ENCODE data around the gene ZNF320. TPM values are rescaled to one million over a fixed set of nuclear protein-coding genes. Genes with fewer than 3 reads are reported as not detected.

Gene ZNF320
- total and polyA plus RNA-seq, 9 of the 15 experiments (the other 6 are each of a cell fraction or from before 2014, with no cell fraction given) = 5.4 to 25.6 (median 11.7) TPM

- TF ChIP-seq ZFX (CRISPR knock-in tag; IDR thresholded peaks at IDR 0.05) = peak; percentile 65
- peak; percentile 71 for TF ChIP-seq ZNF239 (CRISPR knock-in tag; IDR thresholded peaks at IDR 0.05)
- no peak; the same call in 1 of the 2 replicates for TF ChIP-seq SMARCA5 (IDR thresholded peaks at IDR 0.05)
- peak; percentile 81 for TF ChIP-seq MTA1 (IDR thresholded peaks at IDR 0.05; ENCODE audit: borderline replicate concordance)
- TF ChIP-seq ZBTB33 (CRISPR knock-in tag; IDR thresholded peaks at IDR 0.05) = no peak
- no peak for TF ChIP-seq RBM14 (IDR thresholded peaks at IDR 0.05; ENCODE audit: borderline replicate concordance, insufficient read depth, low read depth, low read length)
- peak; percentile 60; the same call in 1 of the 2 replicates for TF ChIP-seq HSF4 (CRISPR knock-in tag; IDR thresholded peaks at IDR 0.05; ENCODE audit: borderline replicate concordance)
- TF ChIP-seq NR1H2 (CRISPR knock-in tag; IDR thresholded peaks at IDR 0.05) = 0 out of 2 replicates have a peak, but pooled peaks have one; percentile 24
- TF ChIP-seq SAP30 (IDR thresholded peaks at IDR 0.05; ENCODE audit: borderline replicate concordance, insufficient read depth, low read depth, low read length, poor library complexity, severe bottlenecking) = no peak
- no peak for TF ChIP-seq XRCC5 (IDR thresholded peaks at IDR 0.05; ENCODE audit: low read depth, low read length)
- TF ChIP-seq IRF1 (CRISPR knock-in tag; IDR thresholded peaks at IDR 0.05; ENCODE audit: borderline replicate concordance) = no peak
- TF ChIP-seq, protein P1, sequence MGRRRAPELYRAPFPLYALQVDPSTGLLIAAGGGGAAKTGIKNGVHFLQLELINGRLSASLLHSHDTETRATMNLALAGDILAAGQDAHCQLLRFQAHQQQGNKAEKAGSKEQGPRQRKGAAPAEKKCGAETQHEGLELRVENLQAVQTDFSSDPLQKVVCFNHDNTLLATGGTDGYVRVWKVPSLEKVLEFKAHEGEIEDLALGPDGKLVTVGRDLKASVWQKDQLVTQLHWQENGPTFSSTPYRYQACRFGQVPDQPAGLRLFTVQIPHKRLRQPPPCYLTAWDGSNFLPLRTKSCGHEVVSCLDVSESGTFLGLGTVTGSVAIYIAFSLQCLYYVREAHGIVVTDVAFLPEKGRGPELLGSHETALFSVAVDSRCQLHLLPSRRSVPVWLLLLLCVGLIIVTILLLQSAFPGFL (CRISPR knock-in tag; IDR thresholded peaks at IDR 0.05) = no peak
- TF ChIP-seq ARHGAP35 (IDR thresholded peaks at IDR 0.05; ENCODE audit: partially characterized antibody) = no peak
- TF ChIP-seq ESRRA (IDR thresholded peaks at IDR 0.05; ENCODE audit: borderline replicate concordance, low read depth) = 0 out of 2 replicates have a peak, but pooled peaks have one; percentile 24
- TF ChIP-seq TEAD4 (IDR thresholded peaks at IDR 0.05; ENCODE audit: low read length) = peak; percentile 98
- no peak for TF ChIP-seq TEAD4 (CRISPR knock-in tag; IDR thresholded peaks at IDR 0.05; ENCODE audit: borderline replicate concordance)
- peak; percentile 62; the same call in 1 of the 2 replicates for TF ChIP-seq MEF2A (IDR thresholded peaks at IDR 0.05; ENCODE audit: control insufficient read depth, low read depth, low read length)
- no peak for TF ChIP-seq FOXJ3 (CRISPR knock-in tag; IDR thresholded peaks at IDR 0.05)
- TF ChIP-seq, protein P2, sequence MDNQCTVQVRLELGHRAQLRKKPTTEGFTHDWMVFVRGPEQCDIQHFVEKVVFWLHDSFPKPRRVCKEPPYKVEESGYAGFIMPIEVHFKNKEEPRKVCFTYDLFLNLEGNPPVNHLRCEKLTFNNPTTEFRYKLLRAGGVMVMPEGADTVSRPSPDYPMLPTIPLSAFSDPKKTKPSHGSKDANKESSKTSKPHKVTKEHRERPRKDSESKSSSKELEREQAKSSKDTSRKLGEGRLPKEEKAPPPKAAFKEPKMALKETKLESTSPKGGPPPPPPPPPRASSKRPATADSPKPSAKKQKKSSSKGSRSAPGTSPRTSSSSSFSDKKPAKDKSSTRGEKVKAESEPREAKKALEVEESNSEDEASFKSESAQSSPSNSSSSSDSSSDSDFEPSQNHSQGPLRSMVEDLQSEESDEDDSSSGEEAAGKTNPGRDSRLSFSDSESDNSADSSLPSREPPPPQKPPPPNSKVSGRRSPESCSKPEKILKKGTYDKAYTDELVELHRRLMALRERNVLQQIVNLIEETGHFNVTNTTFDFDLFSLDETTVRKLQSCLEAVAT (IDR thresholded peaks at IDR 0.05) = peak in 1 of 2 experiments; percentile 8; a peak in 1 of 4 replicates
- no peak for TF ChIP-seq EWSR1 (IDR thresholded peaks at IDR 0.05; ENCODE audit: borderline replicate concordance, low read depth, partially characterized antibody)
These were observed 38.9 kb upstream of the ZNF320 start (continued) for GRCh38 chr19:52936151-52936953.

All from K562 (cell line).